Mucosa of stomach (tissue), 1 donor: ENCODE data around the gene ECSCR.

Source experiments
- H3K27me3 ChIP-seq: one replicate; pipeline ENCODE4 v1.7.0; 2013; ENCODE audit warnings: mild to moderate bottlenecking, low read length; ENCODE audit not compliant: control insufficient read depth, insufficient read depth
- H3K36me3 ChIP-seq: one replicate; pipeline ENCODE4 v1.7.0; 2013; ENCODE audit warnings: low read length; ENCODE audit not compliant: control insufficient read depth, insufficient read depth
- H3K4me1 ChIP-seq: one replicate; pipeline ENCODE4 v1.7.0; 2013; ENCODE audit warnings: mild to moderate bottlenecking, low read length; ENCODE audit not compliant: control insufficient read depth, insufficient read depth
- H3K4me3 ChIP-seq: one replicate; pipeline ENCODE4 v1.7.0; 2013; ENCODE audit warnings: low read length
- H3K9ac ChIP-seq: one replicate; pipeline ENCODE4 v1.7.0; 2013; ENCODE audit warnings: mild to moderate bottlenecking, low read length, moderate library complexity
- H3K9me3 ChIP-seq: one replicate; pipeline ENCODE4 v1.7.0; 2013; ENCODE audit warnings: mild to moderate bottlenecking, low read length, moderate library complexity; ENCODE audit not compliant: control insufficient read depth
- donor health status: Pancreatic carcinoma.

Gene ECSCR

GRCh38 chr5:139431706-139432105, 30.8 kb downstream of the ECSCR start:
- no peak overlapping the region for H3K4me3 ChIP-seq

DNA sequence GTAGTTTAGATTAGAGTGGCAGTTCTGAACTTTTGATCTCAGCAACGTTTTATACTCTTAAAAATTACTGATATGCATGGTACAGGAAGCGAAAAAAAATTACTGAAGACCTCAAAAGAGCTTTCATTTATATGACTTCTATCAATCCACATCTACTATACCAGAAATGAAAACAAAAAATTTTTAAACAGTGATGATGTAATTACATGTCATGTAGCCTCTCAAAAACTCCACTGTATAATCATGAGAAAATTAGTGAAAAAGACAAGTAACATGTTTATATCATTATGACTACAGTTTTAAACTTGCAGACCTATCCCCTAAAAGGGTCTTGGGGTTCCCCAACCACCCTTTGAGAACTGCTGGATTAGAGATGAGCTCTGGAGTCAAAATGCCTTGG, 32.5 kb downstream of the ECSCR start:
- Histone ChIP-seq H3K4me1 (no peaks in the 10 kb centered on the region), H3K9me3 (no peaks in the 10 kb centered on the region), H3K36me3 (no peaks in the 10 kb centered on the region), H3K9ac (no peak overlapping the region), H3K27me3 (no peaks in the 10 kb centered on the region), H3K4me3 (no peak overlapping the region)

More at GRCh38 chr5:139431706-139432105, 30.8 kb downstream of the ECSCR start:
- Histone ChIP-seq H3K36me3 (no peaks in the 10 kb centered on the region), H3K4me1 (no peaks in the 10 kb centered on the region), H3K27me3 (no peaks in the 10 kb centered on the region), H3K9me3 (no peaks in the 10 kb centered on the region), H3K9ac (no peak overlapping the region)

DNA sequence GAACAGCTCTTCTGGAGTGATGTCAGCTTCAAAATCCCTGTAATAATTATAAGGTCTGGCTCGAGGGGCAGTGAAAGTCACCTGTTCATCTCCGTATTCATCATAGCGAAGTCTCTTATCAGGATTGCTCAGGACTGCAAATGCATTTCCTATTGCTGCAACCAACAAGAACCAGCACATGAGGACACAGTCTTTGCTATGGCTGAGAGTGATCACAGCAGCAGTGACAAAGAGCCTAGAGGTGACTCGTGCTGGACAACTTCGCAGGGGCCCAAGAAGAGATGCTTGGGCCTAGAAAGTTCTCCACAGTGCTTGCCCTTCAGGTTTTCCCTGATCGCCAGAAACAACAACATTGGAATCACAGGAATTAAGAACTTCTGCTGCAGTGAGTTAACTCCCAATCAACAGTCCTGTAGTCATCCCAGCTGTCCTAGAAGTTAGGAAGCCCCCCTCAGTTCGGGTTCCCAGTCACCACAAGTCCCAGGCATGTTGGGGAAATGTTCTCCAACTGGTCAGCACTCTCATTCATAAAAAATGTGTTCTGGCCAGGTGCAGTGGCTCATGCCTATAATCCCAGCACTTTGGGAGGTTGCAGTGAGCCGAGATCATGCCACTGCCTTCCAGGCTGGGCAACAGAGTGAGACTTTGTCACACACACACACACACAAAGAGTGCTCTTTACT, 36.2 kb downstream of the ECSCR start:
- Histone ChIP-seq H3K4me3 (no peak overlapping the region), H3K36me3 (no peaks in the 10 kb centered on the region), H3K9me3 (no peaks in the 10 kb centered on the region), H3K27me3 (no peaks in the 10 kb centered on the region), H3K9ac (no peak overlapping the region), H3K4me1 (no peaks in the 10 kb centered on the region)

GRCh38 chr5:139425497-139425896, 37.0 kb downstream of the ECSCR start:
- no peak overlapping the region for H3K9ac ChIP-seq
- H3K27me3 ChIP-seq: no peaks in the 10 kb centered on the region
- H3K4me1 ChIP-seq: no peaks in the 10 kb centered on the region
- H3K36me3 ChIP-seq: no peaks in the 10 kb centered on the region
- H3K9me3 ChIP-seq: no peaks in the 10 kb centered on the region
- H3K4me3 ChIP-seq: no peak overlapping the region

GRCh38 chr5:139422307-139422893, 40.1 kb downstream of the ECSCR start:
- H3K36me3 ChIP-seq: no peaks in the 10 kb centered on the region
- H3K27me3 ChIP-seq: no peaks in the 10 kb centered on the region
- no peaks in the 10 kb centered on the region for H3K9me3 ChIP-seq
- H3K4me3 ChIP-seq: no peak overlapping the region
- H3K9ac ChIP-seq: no peak overlapping the region
- H3K4me1 ChIP-seq: peaks cover 4% of the 10 kb centered on the region

DNA sequence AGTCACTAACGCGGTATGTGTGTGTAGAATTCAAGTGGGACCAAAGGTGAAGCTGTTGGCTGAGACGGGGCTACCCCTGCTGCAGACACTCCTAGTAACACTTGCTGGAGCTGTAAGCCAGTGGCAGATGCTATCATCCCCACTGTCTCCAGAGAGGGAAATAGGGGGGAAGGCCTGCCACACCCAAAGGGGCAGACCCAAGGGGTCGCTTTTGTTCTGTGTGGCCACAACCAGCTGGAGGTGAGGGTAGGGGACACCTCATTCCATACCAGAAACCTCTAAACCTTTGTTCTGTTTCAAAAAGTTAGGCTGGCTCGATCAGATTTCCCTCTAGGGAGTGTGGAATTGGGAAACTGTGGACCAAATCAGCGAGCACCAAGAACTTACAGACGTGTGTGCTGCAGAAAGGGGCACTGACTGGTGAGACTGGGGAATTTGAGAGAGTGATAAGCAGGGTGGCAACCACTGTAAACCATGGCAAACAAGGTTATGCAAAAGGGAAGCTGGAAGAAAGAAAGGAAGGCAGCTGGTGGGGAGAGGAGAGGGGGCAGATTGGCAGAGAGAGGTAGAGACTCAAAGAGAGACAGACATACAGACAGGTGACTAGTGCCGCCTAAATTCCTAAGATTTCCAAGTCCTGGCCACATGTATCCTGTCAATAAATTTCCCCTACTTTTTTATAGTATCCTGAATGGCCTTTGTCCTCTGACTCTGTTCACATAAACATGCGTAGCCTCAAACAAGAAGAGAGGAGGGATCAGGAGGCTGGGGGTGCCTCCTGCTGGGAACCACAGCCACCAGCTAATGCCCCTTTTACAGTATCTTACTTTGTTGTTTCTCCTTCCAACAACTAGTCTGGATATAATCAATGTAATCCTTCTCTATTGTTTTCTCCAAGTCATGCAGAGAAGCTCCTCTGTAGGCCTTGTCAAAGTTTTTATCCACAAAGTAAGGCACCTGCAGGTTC, 43.0 kb downstream of the ECSCR start:
- H3K4me1 ChIP-seq: peaks cover 4% of the 10 kb centered on the region

GRCh38 chr5:139418793-139419192, 43.8 kb downstream of the ECSCR start:
- H3K4me1 ChIP-seq: peaks cover 4% of the 10 kb centered on the region
- no peak overlapping the region for H3K4me3 ChIP-seq
- H3K9ac ChIP-seq: no peak overlapping the region
- H3K27me3 ChIP-seq: no peaks in the 10 kb centered on the region
- no peaks in the 10 kb centered on the region for H3K36me3 ChIP-seq
- no peaks in the 10 kb centered on the region for H3K9me3 ChIP-seq

More for the DNA sequence above, 43.0 kb downstream of the ECSCR start:
- Histone ChIP-seq H3K4me3 (no peak overlapping the region), H3K9ac (no peak overlapping the region), H3K27me3 (no peaks in the 10 kb centered on the region), H3K36me3 (no peaks in the 10 kb centered on the region), H3K9me3 (no peaks in the 10 kb centered on the region)

DNA sequence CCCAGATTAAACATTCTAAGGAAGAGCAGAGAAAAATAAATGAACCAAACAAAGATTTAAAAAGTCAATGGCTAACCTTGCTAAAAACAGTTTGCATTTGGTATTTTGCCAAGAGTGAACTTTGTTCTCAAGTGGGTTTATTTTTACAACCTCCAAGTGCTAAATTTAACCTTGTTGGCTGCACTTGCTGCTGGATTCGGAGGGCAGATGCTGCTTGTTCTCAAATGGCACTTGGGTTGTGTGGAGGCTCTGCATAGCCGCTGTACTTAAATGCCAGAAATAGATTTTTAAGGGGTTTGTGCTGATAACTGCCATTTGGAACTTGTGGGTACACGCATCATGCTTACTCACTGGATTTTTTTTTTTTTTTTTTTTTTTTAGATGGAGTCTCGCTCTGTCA, 45.3 kb downstream of the ECSCR start:
- Histone ChIP-seq H3K9me3 (no peaks in the 10 kb centered on the region), H3K4me3 (no peak overlapping the region), H3K36me3 (no peaks in the 10 kb centered on the region), H3K9ac (no peak overlapping the region), H3K4me1 (peaks cover 4% of the 10 kb centered on the region), H3K27me3 (no peaks in the 10 kb centered on the region)

- no peaks in the 10 kb centered on the region for H3K9me3 ChIP-seq
- H3K4me1 ChIP-seq: peaks cover 4% of the 10 kb centered on the region
- H3K27me3 ChIP-seq: no peaks in the 10 kb centered on the region
- H3K36me3 ChIP-seq: no peaks in the 10 kb centered on the region
- H3K9ac ChIP-seq: no peak overlapping the region
- no peak overlapping the region for H3K4me3 ChIP-seq
Measured at GRCh38 chr5:139416651-139417050, 45.9 kb downstream of the ECSCR start.

- Histone ChIP-seq H3K9me3 (no peaks in the 10 kb centered on the region), H3K27me3 (no peaks in the 10 kb centered on the region), H3K4me1 (peaks cover 4% of the 10 kb centered on the region), H3K4me3 (no peak overlapping the region), H3K9ac (no peak overlapping the region), H3K36me3 (no peaks in the 10 kb centered on the region)
Measured at GRCh38 chr5:139415869-139416268, 46.7 kb downstream of the ECSCR start.

DNA sequence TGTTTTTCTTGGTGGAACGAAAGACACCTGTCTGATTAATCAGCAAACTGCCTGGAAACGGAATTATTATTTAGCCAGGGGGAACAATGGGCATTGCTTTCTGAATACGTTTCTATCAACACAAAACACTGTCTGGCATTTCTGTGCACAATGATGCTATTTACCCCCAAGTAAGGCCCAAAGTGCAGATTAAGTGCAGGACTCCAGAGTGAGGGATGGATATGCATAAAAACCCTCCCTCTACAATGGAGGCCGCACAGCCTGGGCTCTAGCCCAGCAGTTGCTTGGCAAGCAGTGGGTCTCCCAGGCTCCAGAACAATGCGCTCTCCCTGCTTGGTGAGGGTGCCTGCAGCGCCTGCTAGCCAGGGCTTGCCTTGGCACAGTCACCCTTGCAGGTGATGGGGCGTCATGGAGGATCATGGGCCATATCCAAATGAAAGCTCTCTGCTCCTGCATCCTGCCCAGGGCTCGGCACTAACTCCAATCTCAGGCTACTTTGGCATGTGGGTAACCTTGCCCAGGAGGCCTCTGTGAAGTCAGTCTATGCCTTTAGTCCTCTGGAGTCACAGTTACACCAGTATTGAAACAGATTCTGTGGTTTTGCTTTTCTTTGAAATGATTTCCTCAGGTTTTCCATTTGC, 47.2 kb downstream of the ECSCR start:
- Histone ChIP-seq H3K9ac (no peak overlapping the region), H3K4me1 (peaks cover 4% of the 10 kb centered on the region)

More for the DNA sequence above, 47.2 kb downstream of the ECSCR start:
- Histone ChIP-seq H3K27me3 (no peaks in the 10 kb centered on the region), H3K9me3 (no peaks in the 10 kb centered on the region), H3K4me3 (no peak overlapping the region), H3K36me3 (no peaks in the 10 kb centered on the region)
